Breast epithelium (tissue), 3 donors: ENCODE results near the gene NADSYN1.

Experiments
- CTCF ChIP-seq, 3 donors: fragments of 450-650 bp; IDR thresholded peaks; one replicate each; pipeline ENCODE4 v1.5.1; 2016 to 2017; ENCODE audit warnings: antibody characterized with exemption in 3 of 3, mild to moderate bottlenecking in 3 of 3, moderate library complexity in 3 of 3
- POLR2A ChIP-seq: fragments of 450-650 bp; IDR thresholded peaks from one replicate; pipeline ENCODE4 v1.6.1; 2016; ENCODE audit warnings: antibody characterized with exemption, mild to moderate bottlenecking, moderate library complexity

- TF ChIP-seq CTCF (IDR thresholded peaks at IDR 0.05) (no peak), POLR2A (no peak)
Observed at GRCh38 chr11:71435278-71435951, 17.6 kb upstream of the NADSYN1 start.
